GM23338 (cell line): ENCODE measurements around the gene CIPC. TPM values are rescaled to one million over a fixed set of nuclear protein-coding genes. Genes with fewer than 3 reads are reported as not detected.

Source experiments
- ATAC-seq: fragments of 200-7000 bp; cut with Tn5 transposase; 3 replicates; pipeline ENCODE4 v1.9.1; 2020
- DNase-seq: peaks from one replicate; pipeline ENCODE4 v3.0.0-alpha.2; 2015; ENCODE audit warnings: low spot score
- H2AFZ ChIP-seq: fragments of 200-600 bp; sonication (generic); 2 replicates; pipeline ENCODE4 v1.8.0; 2016; ENCODE audit warnings: antibody characterized with exemption, mild to moderate bottlenecking, moderate library complexity
- H3F3A ChIP-seq: fragments of 200-600 bp; sonication (generic); replicated peaks from 2 replicates; pipeline ENCODE4 v1.8.0; 2017; ENCODE audit warnings: antibody characterized with exemption, mixed run types, low read depth
- H3K27ac ChIP-seq: fragments of 200-600 bp; sonication (generic); 2 replicates; pipeline ENCODE4 v1.6.1; 2016; ENCODE audit warnings: low read depth
- H3K27me3 ChIP-seq: fragments of 200-600 bp; sonication (generic); 2 replicates; pipeline ENCODE4 v1.8.0; 2016; ENCODE audit warnings: mild to moderate bottlenecking, mixed run types, moderate library complexity; ENCODE audit not compliant: insufficient read depth
- H3K36me3 ChIP-seq: fragments of 200-600 bp; sonication (generic); 2 replicates; pipeline ENCODE4 v1.8.0; 2016; ENCODE audit warnings: mild to moderate bottlenecking; ENCODE audit not compliant: insufficient read depth
- H3K4me1 ChIP-seq: fragments of 200-600 bp; sonication (generic); 2 replicates; pipeline ENCODE4 v1.8.0; 2016; ENCODE audit warnings: mild to moderate bottlenecking, moderate library complexity; ENCODE audit not compliant: insufficient read depth
- H3K4me2 ChIP-seq: fragments of 200-600 bp; sonication (generic); 2 replicates; pipeline ENCODE4 v1.7.1; 2017; ENCODE audit warnings: mixed run types
- H3K4me3 ChIP-seq: fragments of 200-600 bp; sonication (generic); 2 replicates; pipeline ENCODE4 v1.6.1; 2016; ENCODE audit warnings: mixed run types
- H3K79me2 ChIP-seq: fragments of 200-600 bp; sonication (generic); replicated peaks from 2 replicates; pipeline ENCODE4 v1.8.0; 2017; ENCODE audit warnings: mild to moderate bottlenecking; ENCODE audit not compliant: insufficient read depth
- H3K9me2 ChIP-seq: fragments of 200-600 bp; sonication (generic); 2 replicates; pipeline ENCODE4 v1.8.0; 2017; ENCODE audit not compliant: insufficient read depth
- H4K20me1 ChIP-seq: fragments of 200-600 bp; sonication (generic); replicated peaks from 2 replicates; pipeline ENCODE4 v1.8.0; 2017; ENCODE audit warnings: mild to moderate bottlenecking; ENCODE audit not compliant: insufficient read depth
- H3K27ac Mint-ChIP-seq: 2 replicates; pipeline ENCODE4 v1.8.0; 2020; ENCODE audit warnings: inconsistent platforms, mild to moderate bottlenecking, moderate library complexity, mixed read lengths
- H3K27me3 Mint-ChIP-seq: 3 replicates; pipeline ENCODE4 v1.8.0; 2022; ENCODE audit warnings: low read depth, mild to moderate bottlenecking, moderate library complexity, mixed read lengths, inconsistent platforms; ENCODE audit not compliant: insufficient read depth, poor library complexity
- H3K36me3 Mint-ChIP-seq: 3 replicates; pipeline ENCODE4 v1.8.0; 2021; ENCODE audit warnings: low read depth, mild to moderate bottlenecking, inconsistent platforms, moderate library complexity, mixed read lengths
- H3K4me1 Mint-ChIP-seq: 3 replicates; pipeline ENCODE4 v1.8.0; 2020; ENCODE audit warnings: mild to moderate bottlenecking, inconsistent platforms, mixed read lengths
- H3K4me3 Mint-ChIP-seq: 3 replicates; pipeline ENCODE4 v1.8.0; 2021; ENCODE audit warnings: moderate library complexity, mild to moderate bottlenecking, inconsistent platforms, mixed read lengths
- H3K9me3 Mint-ChIP-seq: 3 replicates; pipeline ENCODE4 v1.8.0; 2020; ENCODE audit warnings: moderate library complexity, mild to moderate bottlenecking, inconsistent platforms, mixed read lengths
- CREB1 ChIP-seq: fragments of 250-450 bp; sonication (Bioruptor Pico); IDR thresholded peaks from 2 replicates; pipeline ENCODE4 v1.5.0; 2020; ENCODE audit warnings: low read depth, mild to moderate bottlenecking, moderate library complexity
- EZH2 ChIP-seq: fragments of 200-600 bp; sonication (generic); IDR thresholded peaks from one replicate; pipeline ENCODE4 v1.8.0; 2017; ENCODE audit warnings: antibody characterized with exemption, mild to moderate bottlenecking, low read depth; ENCODE audit not compliant: unreplicated experiment
- EZH2phosphoT487 ChIP-seq: fragments of 200-600 bp; sonication (generic); IDR thresholded peaks from one replicate; pipeline ENCODE4 v1.8.1; 2018; ENCODE audit warnings: antibody characterized with exemption; ENCODE audit not compliant: unreplicated experiment
- JUNB ChIP-seq: IDR thresholded peaks from one replicate; pipeline ENCODE4 v1.6.1; 2016; ENCODE audit warnings: antibody characterized with exemption; ENCODE audit not compliant: unreplicated experiment
- NANOG ChIP-seq: IDR thresholded peaks from 2 replicates; pipeline ENCODE4 v1.6.1; 2016; ENCODE audit warnings: antibody characterized with exemption, borderline replicate concordance
- POLR2AphosphoS5 ChIP-seq: IDR thresholded peaks from 2 replicates; pipeline ENCODE4 v1.6.1; 2016; ENCODE audit warnings: antibody characterized with exemption, low read depth
- STAT1 ChIP-seq: IDR thresholded peaks from one replicate; pipeline ENCODE4 v1.6.1; 2016; ENCODE audit warnings: antibody characterized with exemption; ENCODE audit not compliant: unreplicated experiment
- ZNF114 ChIP-seq: fragments of 250-450 bp; sonication (Bioruptor Pico); IDR thresholded peaks from 2 replicates; pipeline ENCODE4 v1.5.0; 2020; ENCODE audit warnings: mild to moderate bottlenecking, moderate library complexity
- ZNF331 ChIP-seq: fragments of 250-450 bp; sonication (Bioruptor Pico); IDR thresholded peaks from 2 replicates; pipeline ENCODE4 v1.5.0; 2020; ENCODE audit warnings: low read depth, mild to moderate bottlenecking, moderate library complexity
- polyA plus RNA-seq: library from polyadenylated mRNA; unstranded; fragments of >200 nt; fragmentation: Nextera tagmentation; extraction: Ambion mirVana; gene quantifications from 2 replicates; pipeline ENCODE4 v1.2.1, GENCODE V29; 2016
- total RNA-seq: library from RNA; depleted of rRNA; stranded (reverse); fragments of >200 nt; shearing (Covaris generic); gene quantifications from 2 replicates; pipeline ENCODE4 v1.2.3, GENCODE V29; 2014
- TF ChIP-seq, protein P1 (sequence below): IDR thresholded peaks from one replicate; pipeline ENCODE4 v1.6.1; 2018; ENCODE audit warnings: antibody characterized with exemption; ENCODE audit not compliant: unreplicated experiment
- TF ChIP-seq, protein P2 (sequence below), 2 experiments: fragments of 200-600 bp in 1 of 2; sonication (generic) in 1 of 2; conservative IDR thresholded peaks; 2 replicates each; pipeline versions ENCODE4 v1.5.1 to v1.6.1; 2016 to 2017; ENCODE audit warnings: antibody characterized with exemption in 2 of 2, low read depth in 2 of 2, mild to moderate bottlenecking in 2 of 2, moderate library complexity in 1 of 2
- TF ChIP-seq, protein P3 (sequence below): IDR thresholded peaks from 2 replicates; pipeline ENCODE4 v1.6.1; 2016; ENCODE audit warnings: antibody characterized with exemption

CIPC gene
- total and polyA plus RNA-seq, 2 experiments from 2014 or later, result 8.1 to 36.9 TPM

DNA sequence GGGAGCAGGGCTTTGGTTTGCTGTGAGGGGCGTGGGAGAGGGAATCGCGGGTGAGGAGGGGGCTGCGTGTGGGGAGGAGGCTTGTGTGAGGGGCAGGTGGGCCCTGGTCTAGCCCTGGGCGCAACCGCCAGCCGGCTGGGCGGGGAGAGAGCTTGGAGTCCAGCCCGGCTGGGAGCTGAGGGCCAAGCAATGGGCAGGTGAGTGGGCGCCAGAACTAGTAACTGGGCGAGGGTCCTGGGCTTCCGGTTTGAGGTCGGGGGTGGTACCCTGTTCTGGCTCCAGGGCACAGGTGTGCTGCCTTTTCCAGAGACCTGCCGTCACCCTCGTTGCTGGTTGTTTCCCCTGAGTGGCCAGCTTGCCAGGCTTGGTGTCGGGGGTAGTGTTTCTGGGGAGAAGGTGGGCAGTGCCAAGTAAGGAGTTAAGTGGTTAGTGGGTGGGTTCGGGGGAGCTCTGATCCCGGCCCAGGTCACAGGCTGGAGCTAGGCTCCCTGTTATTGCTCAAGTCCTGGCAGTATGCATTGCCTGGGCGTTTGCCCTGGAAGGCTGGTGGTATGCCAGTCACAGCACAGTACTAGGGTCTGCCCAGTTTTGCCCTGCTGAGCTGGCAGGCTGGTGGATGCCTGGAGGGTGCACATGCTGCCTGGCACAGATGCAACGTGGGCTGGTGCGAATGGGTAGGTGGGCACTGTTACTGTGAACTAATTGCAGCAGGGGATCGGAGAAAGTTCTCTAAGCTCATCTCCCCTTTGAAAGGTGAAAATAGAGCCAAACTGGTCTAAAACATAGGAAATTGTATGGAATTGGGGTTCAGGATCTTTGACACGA lies 683 bp downstream of the CIPC start (continued):
- TF ChIP-seq, protein P1, sequence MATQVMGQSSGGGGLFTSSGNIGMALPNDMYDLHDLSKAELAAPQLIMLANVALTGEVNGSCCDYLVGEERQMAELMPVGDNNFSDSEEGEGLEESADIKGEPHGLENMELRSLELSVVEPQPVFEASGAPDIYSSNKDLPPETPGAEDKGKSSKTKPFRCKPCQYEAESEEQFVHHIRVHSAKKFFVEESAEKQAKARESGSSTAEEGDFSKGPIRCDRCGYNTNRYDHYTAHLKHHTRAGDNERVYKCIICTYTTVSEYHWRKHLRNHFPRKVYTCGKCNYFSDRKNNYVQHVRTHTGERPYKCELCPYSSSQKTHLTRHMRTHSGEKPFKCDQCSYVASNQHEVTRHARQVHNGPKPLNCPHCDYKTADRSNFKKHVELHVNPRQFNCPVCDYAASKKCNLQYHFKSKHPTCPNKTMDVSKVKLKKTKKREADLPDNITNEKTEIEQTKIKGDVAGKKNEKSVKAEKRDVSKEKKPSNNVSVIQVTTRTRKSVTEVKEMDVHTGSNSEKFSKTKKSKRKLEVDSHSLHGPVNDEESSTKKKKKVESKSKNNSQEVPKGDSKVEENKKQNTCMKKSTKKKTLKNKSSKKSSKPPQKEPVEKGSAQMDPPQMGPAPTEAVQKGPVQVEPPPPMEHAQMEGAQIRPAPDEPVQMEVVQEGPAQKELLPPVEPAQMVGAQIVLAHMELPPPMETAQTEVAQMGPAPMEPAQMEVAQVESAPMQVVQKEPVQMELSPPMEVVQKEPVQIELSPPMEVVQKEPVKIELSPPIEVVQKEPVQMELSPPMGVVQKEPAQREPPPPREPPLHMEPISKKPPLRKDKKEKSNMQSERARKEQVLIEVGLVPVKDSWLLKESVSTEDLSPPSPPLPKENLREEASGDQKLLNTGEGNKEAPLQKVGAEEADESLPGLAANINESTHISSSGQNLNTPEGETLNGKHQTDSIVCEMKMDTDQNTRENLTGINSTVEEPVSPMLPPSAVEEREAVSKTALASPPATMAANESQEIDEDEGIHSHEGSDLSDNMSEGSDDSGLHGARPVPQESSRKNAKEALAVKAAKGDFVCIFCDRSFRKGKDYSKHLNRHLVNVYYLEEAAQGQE, result no peak
- TF ChIP-seq ZNF114 (CRISPR knock-in tag) (no peak), EZH2 (no peak), POLR2AphosphoS5 (no peak; the same call in 1 of the 2 replicates), EZH2phosphoT487 (no peak), STAT1 (no peak), CREB1 (CRISPR knock-in tag) (no peak), NANOG (no peak)
- TF ChIP-seq, protein P2, sequence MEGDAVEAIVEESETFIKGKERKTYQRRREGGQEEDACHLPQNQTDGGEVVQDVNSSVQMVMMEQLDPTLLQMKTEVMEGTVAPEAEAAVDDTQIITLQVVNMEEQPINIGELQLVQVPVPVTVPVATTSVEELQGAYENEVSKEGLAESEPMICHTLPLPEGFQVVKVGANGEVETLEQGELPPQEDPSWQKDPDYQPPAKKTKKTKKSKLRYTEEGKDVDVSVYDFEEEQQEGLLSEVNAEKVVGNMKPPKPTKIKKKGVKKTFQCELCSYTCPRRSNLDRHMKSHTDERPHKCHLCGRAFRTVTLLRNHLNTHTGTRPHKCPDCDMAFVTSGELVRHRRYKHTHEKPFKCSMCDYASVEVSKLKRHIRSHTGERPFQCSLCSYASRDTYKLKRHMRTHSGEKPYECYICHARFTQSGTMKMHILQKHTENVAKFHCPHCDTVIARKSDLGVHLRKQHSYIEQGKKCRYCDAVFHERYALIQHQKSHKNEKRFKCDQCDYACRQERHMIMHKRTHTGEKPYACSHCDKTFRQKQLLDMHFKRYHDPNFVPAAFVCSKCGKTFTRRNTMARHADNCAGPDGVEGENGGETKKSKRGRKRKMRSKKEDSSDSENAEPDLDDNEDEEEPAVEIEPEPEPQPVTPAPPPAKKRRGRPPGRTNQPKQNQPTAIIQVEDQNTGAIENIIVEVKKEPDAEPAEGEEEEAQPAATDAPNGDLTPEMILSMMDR (conservative IDR thresholded peaks at IDR 0.05; ENCODE audit: low read depth in 2 of 2), result no peak

DNA sequence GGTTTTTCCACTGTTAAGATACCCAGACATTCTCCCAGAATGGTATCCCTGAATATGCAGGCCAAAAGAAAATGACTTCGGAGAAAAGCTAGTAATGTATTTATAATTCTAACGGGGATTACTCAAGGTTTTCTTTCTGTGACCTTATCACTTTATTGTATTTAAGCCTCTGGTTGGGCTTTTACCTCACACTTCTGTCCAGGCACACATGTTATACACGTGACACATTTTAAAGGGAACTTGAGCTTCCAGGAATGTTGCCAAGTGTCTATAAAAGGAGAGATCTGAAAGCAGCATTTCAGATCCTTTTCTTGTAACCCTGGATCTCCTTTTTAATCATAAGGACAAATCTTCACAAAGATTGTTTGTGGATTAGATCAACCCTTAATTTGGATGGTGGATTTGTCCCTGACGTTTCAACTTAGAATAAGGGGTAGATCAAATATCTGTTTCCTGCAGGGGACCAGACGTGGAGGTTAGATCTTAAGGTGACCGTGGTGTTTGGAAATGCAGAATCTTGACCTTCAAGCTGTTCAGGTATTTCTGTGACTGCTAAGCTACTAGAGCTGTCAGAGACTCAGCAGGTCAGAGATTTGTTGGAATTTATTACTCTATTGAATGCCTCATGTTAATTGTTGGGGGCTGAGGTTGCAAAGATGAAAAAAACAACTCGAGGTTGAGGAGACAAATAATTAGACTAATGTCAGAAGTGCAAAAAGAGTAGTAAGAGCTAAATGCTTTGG lies 1.5 kb downstream of the CIPC start:
- H3K27ac ChIP-seq, result no peak overlapping the region
- peak overlapping the region; percentile 91 for H3K4me2 ChIP-seq
- peak overlapping the region; percentile 87 for H3K4me3 Mint-ChIP-seq
- H3K4me3 ChIP-seq, result peak overlapping the region; percentile 85
- DNase-seq (no peak), ATAC-seq (no peak)
- H3K9me2 ChIP-seq, result no peaks in the 10 kb centered on the region
- peaks cover 50% of the 10 kb centered on the region for H3K4me1 Mint-ChIP-seq
- peaks cover 35% of the 10 kb centered on the region for H3K4me1 ChIP-seq
- H3K79me2 ChIP-seq, result peaks cover 70% of the 10 kb centered on the region
- H3K9me3 Mint-ChIP-seq, result no peaks in the 10 kb centered on the region; the same call in 2 of the 3 replicates
- peaks cover 7% of the 10 kb centered on the region; the same call in 1 of the 2 replicates for H3F3A ChIP-seq
- no peak overlapping the region for H2AFZ ChIP-seq
- H3K27me3 Mint-ChIP-seq, result peaks cover 8% of the 10 kb centered on the region
- H3K27ac Mint-ChIP-seq, result peak overlapping the region; percentile 63; the same call in 1 of the 2 replicates
- peaks cover 3% of the 10 kb centered on the region; the same call in 1 of the 2 replicates for H4K20me1 ChIP-seq
- H3K27me3 ChIP-seq, result no peaks in the 10 kb centered on the region
- H3K36me3 ChIP-seq, result no peaks in the 10 kb centered on the region
- H3K36me3 Mint-ChIP-seq, result no peaks in the 10 kb centered on the region
- TF ChIP-seq JUNB, result no peak
- TF ChIP-seq, protein P1, result no peak
- TF ChIP-seq CREB1 (CRISPR knock-in tag), result no peak
- TF ChIP-seq, protein P3, sequence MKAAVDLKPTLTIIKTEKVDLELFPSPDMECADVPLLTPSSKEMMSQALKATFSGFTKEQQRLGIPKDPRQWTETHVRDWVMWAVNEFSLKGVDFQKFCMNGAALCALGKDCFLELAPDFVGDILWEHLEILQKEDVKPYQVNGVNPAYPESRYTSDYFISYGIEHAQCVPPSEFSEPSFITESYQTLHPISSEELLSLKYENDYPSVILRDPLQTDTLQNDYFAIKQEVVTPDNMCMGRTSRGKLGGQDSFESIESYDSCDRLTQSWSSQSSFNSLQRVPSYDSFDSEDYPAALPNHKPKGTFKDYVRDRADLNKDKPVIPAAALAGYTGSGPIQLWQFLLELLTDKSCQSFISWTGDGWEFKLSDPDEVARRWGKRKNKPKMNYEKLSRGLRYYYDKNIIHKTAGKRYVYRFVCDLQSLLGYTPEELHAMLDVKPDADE, result no peak
- TF ChIP-seq ZNF331 (CRISPR knock-in tag), result no peak
- TF ChIP-seq EZH2phosphoT487, result no peak
- no peak for TF ChIP-seq STAT1
- TF ChIP-seq EZH2, result no peak
- TF ChIP-seq, protein P2 (conservative IDR thresholded peaks at IDR 0.05; ENCODE audit: low read depth in 2 of 2), result no peak
- TF ChIP-seq NANOG, result no peak
